ENCODE data around the gene ANO6. TPM values are rescaled to one million over a fixed set of nuclear protein-coding genes. Genes with fewer than 3 reads are reported as not detected.
"Not testable (repeated sequence)": the region's sequence is repeated elsewhere in the genome, so short reads cannot be mapped to it uniquely, and the experiment has no call there.

ANO6 gene
- total RNA-seq, 2 experiments from 2014 or later: 18.2 to 18.9 TPM

GRCh38 chr12:45262185-45262584 is 46.3 kb downstream of the ANO6 start:
- CTCF ChIA-PET, POLR2A ChIA-PET: not testable (repeated sequence)

GRCh38 chr12:45263587-45263986 is 47.7 kb downstream of the ANO6 start:
- CTCF ChIA-PET: no interaction called here

GRCh38 chr12:45268672-45269411 is 52.9 kb downstream of the ANO6 start:
- POLR2A ChIA-PET: no interaction called here

More at GRCh38 chr12:45263587-45263986, 47.7 kb downstream of the ANO6 start:
- POLR2A ChIA-PET: no interaction called here

GRCh38 chr12:45269412-45269751 is 53.5 kb downstream of the ANO6 start:
- ChIA-PET POLR2A (no interaction called here), CTCF (no interaction called here)

More at GRCh38 chr12:45268672-45269411, 52.9 kb downstream of the ANO6 start:
- CTCF ChIA-PET: no interaction called here

- POLR2A ChIA-PET: no interaction called here
- CTCF ChIA-PET: no interaction called here
Observed at GRCh38 chr12:45270951-45271350, 55.1 kb downstream of the ANO6 start.

GRCh38 chr12:45273717-45274271 is 57.9 kb downstream of the ANO6 start:
- POLR2A ChIA-PET: no interaction called here
- CTCF ChIA-PET: no interaction called here

GRCh38 chr12:45276154-45276755 is 60.4 kb downstream of the ANO6 start:
- ChIA-PET CTCF (no interaction called here), POLR2A (no interaction called here)

- ChIA-PET CTCF (no interaction called here), POLR2A (no interaction called here)
Observed at GRCh38 chr12:45278447-45278846, 62.6 kb downstream of the ANO6 start.

GRCh38 chr12:45279931-45280830 is 64.3 kb downstream of the ANO6 start:
- ChIA-PET CTCF (no interaction called here), POLR2A (no interaction called here)

- ChIA-PET POLR2A (no interaction called here), CTCF (no interaction called here)
Observed at GRCh38 chr12:45281994-45282393, 66.1 kb downstream of the ANO6 start.

GRCh38 chr12:45282411-45282810 is 66.5 kb downstream of the ANO6 start:
- CTCF ChIA-PET: no interaction called here
- POLR2A ChIA-PET: no interaction called here

GRCh38 chr12:45284096-45284901 is 68.4 kb downstream of the ANO6 start:
- ChIA-PET CTCF (no interaction called here), POLR2A (no interaction called here)

GRCh38 chr12:45285717-45286116 is 69.8 kb downstream of the ANO6 start:
- POLR2A ChIA-PET: no interaction called here
- CTCF ChIA-PET: no interaction called here

GRCh38 chr12:45286621-45287020 is 70.7 kb downstream of the ANO6 start:
- ChIA-PET POLR2A (no interaction called here), CTCF (interaction anchor here (0.6 kb wide), 1 partner anchor 30 kb away, joined by 3 read pairs; no protein-coding TSS in a partner anchor)

- ChIA-PET POLR2A (no interaction called here), CTCF (no interaction called here)
Observed at GRCh38 chr12:45289245-45290215, 73.6 kb downstream of the ANO6 start.

- POLR2A ChIA-PET: no interaction called here
- CTCF ChIA-PET: no interaction called here
Observed at GRCh38 chr12:45290216-45290605, 74.3 kb downstream of the ANO6 start.

GRCh38 chr12:45291518-45291917 is 75.6 kb downstream of the ANO6 start:
- CTCF ChIA-PET: no interaction called here

GRCh38 chr12:45292486-45293195 is 76.7 kb downstream of the ANO6 start:
- POLR2A ChIA-PET: no interaction called here
- CTCF ChIA-PET: no interaction called here

More at GRCh38 chr12:45291518-45291917, 75.6 kb downstream of the ANO6 start:
- POLR2A ChIA-PET: no interaction called here
